Astrocyte (in vitro differentiated cells and primary cell): ENCODE data around the gene AK1.

Source experiments
- EZH2 ChIP-seq: IDR thresholded peaks from 2 replicates; pipeline ENCODE4 v1.6.1; 2012; ENCODE audit warnings: mild to moderate bottlenecking, low read length, inconsistent platforms; ENCODE audit not compliant: insufficient read depth
- TF ChIP-seq, protein P1 (sequence below): IDR thresholded peaks from 2 replicates; pipeline ENCODE4 v1.5.1; 2011; ENCODE audit warnings: low read depth, mild to moderate bottlenecking, inconsistent platforms, low read length, moderate library complexity; ENCODE audit not compliant: insufficient read depth

DNA sequence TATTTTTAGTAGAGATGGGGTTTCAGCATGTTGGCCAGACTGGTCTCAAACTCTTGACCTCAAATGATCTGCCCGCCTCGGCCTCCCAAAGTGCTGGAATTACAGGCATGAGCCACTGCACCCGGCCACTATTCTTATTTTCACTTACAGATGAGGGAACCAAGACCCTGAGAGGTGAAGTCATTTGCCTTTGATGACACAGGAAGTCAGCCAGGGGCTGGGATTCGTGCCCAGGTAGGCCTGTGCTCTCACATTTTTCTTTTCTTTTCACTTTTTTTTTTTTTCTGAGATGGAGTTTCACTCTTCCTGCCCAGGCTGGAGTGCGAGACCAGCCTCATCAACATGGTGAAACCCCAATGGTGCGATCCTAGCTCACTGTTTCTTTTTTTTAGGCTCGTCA lies 45.2 kb downstream of the AK1 start:
- no peak for TF ChIP-seq EZH2
- TF ChIP-seq, protein P1, sequence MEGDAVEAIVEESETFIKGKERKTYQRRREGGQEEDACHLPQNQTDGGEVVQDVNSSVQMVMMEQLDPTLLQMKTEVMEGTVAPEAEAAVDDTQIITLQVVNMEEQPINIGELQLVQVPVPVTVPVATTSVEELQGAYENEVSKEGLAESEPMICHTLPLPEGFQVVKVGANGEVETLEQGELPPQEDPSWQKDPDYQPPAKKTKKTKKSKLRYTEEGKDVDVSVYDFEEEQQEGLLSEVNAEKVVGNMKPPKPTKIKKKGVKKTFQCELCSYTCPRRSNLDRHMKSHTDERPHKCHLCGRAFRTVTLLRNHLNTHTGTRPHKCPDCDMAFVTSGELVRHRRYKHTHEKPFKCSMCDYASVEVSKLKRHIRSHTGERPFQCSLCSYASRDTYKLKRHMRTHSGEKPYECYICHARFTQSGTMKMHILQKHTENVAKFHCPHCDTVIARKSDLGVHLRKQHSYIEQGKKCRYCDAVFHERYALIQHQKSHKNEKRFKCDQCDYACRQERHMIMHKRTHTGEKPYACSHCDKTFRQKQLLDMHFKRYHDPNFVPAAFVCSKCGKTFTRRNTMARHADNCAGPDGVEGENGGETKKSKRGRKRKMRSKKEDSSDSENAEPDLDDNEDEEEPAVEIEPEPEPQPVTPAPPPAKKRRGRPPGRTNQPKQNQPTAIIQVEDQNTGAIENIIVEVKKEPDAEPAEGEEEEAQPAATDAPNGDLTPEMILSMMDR, result no peak
